Measurements from ENCODE around the gene POT1. TPM values are rescaled to one million over a fixed set of nuclear protein-coding genes. Genes with fewer than 3 reads are reported as not detected.

POT1 gene
- total and polyA plus RNA-seq, 2 of the 8 experiments (the other 6 are each of a cell fraction or from before 2014, with no cell fraction given), result 13.1 to 22.8 TPM

- Histone ChIP-seq H3K27me3 (replicated peaks in 1 of 4; ENCODE audit: control insufficient read depth in 3 of 4, extremely low read depth in 1 of 4, insufficient read depth in 3 of 4, low read length in 3 of 4) (no peaks in the 10 kb centered on the region), H2BK120ac (replicated peaks; ENCODE audit: low read depth, low read length) (no peak overlapping the region), H3K18ac (ENCODE audit: extremely low read depth, low read length) (no peak overlapping the region), H4K20me1 (replicated peaks in 1 of 2; ENCODE audit: control insufficient read depth in 1 of 2, insufficient read depth in 2 of 2, low read length in 2 of 2) (no peaks in the 10 kb centered on the region), H3K36me3 (ENCODE audit: control insufficient read depth in 2 of 4, insufficient read depth in 4 of 4, low read length in 3 of 4) (peaks cover 0 to 3% (median 0%) of the 10 kb centered on the region in 4 experiments; a peak in 1 of 8 replicates), H4K91ac (replicated peaks; ENCODE audit: insufficient read length, low read length) (no peak overlapping the region), H2AK5ac (ENCODE audit: low read depth, low read length) (no peak overlapping the region), H3K56ac (replicated peaks; ENCODE audit: insufficient read length, low read depth, low read length) (no peak overlapping the region), H3K79me2 (ENCODE audit: control insufficient read depth in 1 of 2, insufficient read depth in 2 of 2, low read length in 2 of 2) (peaks cover 0 to 57% of the 10 kb centered on the region in 2 experiments; a peak in 3 of 4 replicates), H2BK20ac (ENCODE audit: low read length) (no peak overlapping the region), H3K27ac (ENCODE audit: low read depth, low read length) (no peak overlapping the region), H3K9me3 (ENCODE audit: insufficient read depth in 2 of 2, low read depth in 1 of 2, low read length in 1 of 2) (no peaks in the 10 kb centered on the region), H4K8ac (ENCODE audit: extremely low read depth, insufficient read depth, low read length) (no peak overlapping the region), H3K23me2 (ENCODE audit: low read depth, low read length) (no peaks in the 10 kb centered on the region), H3K79me1 (ENCODE audit: low read depth, low read length) (peaks cover 5% of the 10 kb centered on the region), H3K4me1 (replicated peaks in 1 of 4; ENCODE audit: control insufficient read depth in 3 of 4, insufficient read depth in 4 of 4, low read length in 3 of 4) (no peaks in the 10 kb centered on the region), H3K4me3 (ENCODE audit: extremely low read depth in 1 of 4, insufficient read depth in 2 of 4, low read depth in 3 of 4, low read length in 4 of 4) (no peak overlapping the region), H2BK5ac (ENCODE audit: low read depth, low read length) (no peak overlapping the region), H3K23ac (ENCODE audit: insufficient read length) (no peak overlapping the region), H3K4me2 (ENCODE audit: insufficient read depth in 1 of 2, low read depth in 2 of 2, low read length in 2 of 2) (no peak overlapping the region), H2BK12ac (ENCODE audit: low read depth, low read length) (no peak overlapping the region), H2AFZ (ENCODE audit: low read length) (no peak overlapping the region), H3K4ac (replicated peaks; ENCODE audit: insufficient read length, low read depth, low read length) (no peak overlapping the region), H3K14ac (ENCODE audit: insufficient read length) (no peak overlapping the region), H2BK15ac (ENCODE audit: low read length) (no peak overlapping the region), H4K5ac (ENCODE audit: insufficient read length, low read depth, low read length) (no peak overlapping the region), H3K9ac (replicated peaks in 1 of 4; ENCODE audit: extremely low read depth in 1 of 4, low read depth in 3 of 4, low read length in 3 of 4) (no peak overlapping the region)
- no peak for FAIRE-seq
- ChIA-PET CTCF (ENCODE audit: partially characterized antibody) (no interaction called here), POLR2A (ENCODE audit: partially characterized antibody) (no interaction called here)
- no peak for DNase-seq (ENCODE audit: low read depth in 1 of 2, low spot score in 2 of 2)
- WGBS, 2 experiments (ENCODE audit: extremely low coverage in 1 of 2, insufficient coverage in 1 of 2, insufficient read length in 1 of 2, insufficient replicate concordance in 2 of 2, low coverage in 1 of 2, low lambda C conversion rate in 2 of 2, missing lambda C conversion rate in 1 of 2), result 82% methylated on average over 3 of the region's 3 CpGs; no CpG with 5 or more reads in 1 of the 2 experiments
- TF ChIP-seq POU5F1 (IDR thresholded peaks at IDR 0.05; ENCODE audit: low read depth, low read length) (no peak), CTBP2 (IDR thresholded peaks at IDR 0.05; ENCODE audit: borderline replicate concordance, insufficient read depth, insufficient read length, low read length) (no peak), SP2 (IDR thresholded peaks at IDR 0.05; ENCODE audit: low read length) (no peak), CREB1 (IDR thresholded peaks at IDR 0.05) (no peak), HDAC2 (IDR thresholded peaks at IDR 0.05; ENCODE audit: borderline replicate concordance in 1 of 2, low read depth in 2 of 2, low read length in 2 of 2) (no peak), GABPA (IDR thresholded peaks at IDR 0.05; ENCODE audit: borderline replicate concordance, insufficient read depth, low read length) (no peak), ZNF274 (IDR thresholded peaks at IDR 0.05; ENCODE audit: borderline replicate concordance, extremely low read depth, low read length) (no peak), CTCF (IDR thresholded peaks at IDR 0.05; ENCODE audit: control extremely low read depth in 1 of 3, insufficient read depth in 1 of 3, low read depth in 1 of 3, low read length in 3 of 3) (no peak)
These were observed 11.0 kb downstream of the POT1 start for GRCh38 chr7:124918662-124919061.
